ENCODE results near the gene HOOK1.
"Not testable (repeated sequence)": the region's sequence is repeated elsewhere in the genome, so short reads cannot be mapped to it uniquely, and the experiment has no call there.

The HOOK1 gene

GRCh38 chr1:59845091-59845490, 30.3 kb downstream of the HOOK1 start:
- no peak for DNase-seq (ENCODE audit: low read depth)
- H3K4me3 ChIP-seq (ENCODE audit: low read length): no peak overlapping the region
- no peak for TF ChIP-seq CTCF (IDR thresholded peaks at IDR 0.05; ENCODE audit: insufficient read depth, low read depth, low read length, missing control alignments)

GRCh38 chr1:59846209-59846894, 31.6 kb downstream of the HOOK1 start:
- H3K4me3 ChIP-seq (ENCODE audit: low read length): no peak overlapping the region
- TF ChIP-seq CTCF (IDR thresholded peaks at IDR 0.05; ENCODE audit: insufficient read depth, low read depth, low read length, missing control alignments): no peak
- no peak for DNase-seq (ENCODE audit: low read depth)

- no peak for DNase-seq (ENCODE audit: low read depth)
- H3K4me3 ChIP-seq (ENCODE audit: low read length): no peak overlapping the region
- TF ChIP-seq CTCF (IDR thresholded peaks at IDR 0.05; ENCODE audit: insufficient read depth, low read depth, low read length, missing control alignments): no peak
Measured at GRCh38 chr1:59846895-59847282, 32.1 kb downstream of the HOOK1 start.

GRCh38 chr1:59852117-59852516, 37.4 kb downstream of the HOOK1 start:
- DNase-seq (ENCODE audit: low read depth): no peak
- H3K4me3 ChIP-seq (ENCODE audit: low read length): no peak overlapping the region
- no peak for TF ChIP-seq CTCF (IDR thresholded peaks at IDR 0.05; ENCODE audit: insufficient read depth, low read depth, low read length, missing control alignments)

- not testable (repeated sequence) for H3K4me3 ChIP-seq (ENCODE audit: low read length); DNase-seq (ENCODE audit: low read depth)
Measured at GRCh38 chr1:59855297-59855696, 40.5 kb downstream of the HOOK1 start.

- TF ChIP-seq CTCF (IDR thresholded peaks at IDR 0.05; ENCODE audit: insufficient read depth, low read depth, low read length, missing control alignments): no peak
- DNase-seq (ENCODE audit: low read depth): peak; percentile 71
- no peak overlapping the region for H3K4me3 ChIP-seq (ENCODE audit: low read length)
Measured at GRCh38 chr1:59856725-59857338, 42.1 kb downstream of the HOOK1 start.

- no peak overlapping the region for H3K4me3 ChIP-seq (ENCODE audit: low read length)
- no peak for DNase-seq (ENCODE audit: low read depth)
- no peak for TF ChIP-seq CTCF (IDR thresholded peaks at IDR 0.05; ENCODE audit: insufficient read depth, low read depth, low read length, missing control alignments)
Measured at GRCh38 chr1:59857679-59858354, 43.1 kb downstream of the HOOK1 start.
